H9 (cell line): Measurements from ENCODE around the gene NRDE2. TPM values are rescaled to one million over a fixed set of nuclear protein-coding genes. Genes with fewer than 3 reads are reported as not detected.

ENCODE experiments used
- DNase-seq: peaks from one replicate; pipeline ENCODE4 v3.0.0-alpha.2; 2017
- H2AFZ ChIP-seq: one replicate; pipeline ENCODE4 v1.6.1; 2013; ENCODE audit warnings: mild to moderate bottlenecking, low read length, control low read depth, moderate library complexity
- H2AK5ac ChIP-seq: 2 replicates; pipeline ENCODE4 v1.6.1; 2013; ENCODE audit warnings: low read length, control low read depth, mixed read lengths; ENCODE audit not compliant: insufficient read length
- H2BK120ac ChIP-seq: one replicate; pipeline ENCODE4 v1.6.1; 2013; ENCODE audit warnings: low read depth, mild to moderate bottlenecking, low read length, control low read depth, inconsistent platforms; ENCODE audit not compliant: poor library complexity, severe bottlenecking
- H2BK12ac ChIP-seq: 2 replicates; pipeline ENCODE4 v1.6.1; 2013; ENCODE audit warnings: low read length, control low read depth, mixed read lengths, low read depth; ENCODE audit not compliant: insufficient read length
- H2BK15ac ChIP-seq: 2 replicates; pipeline ENCODE4 v1.6.1; 2013; ENCODE audit warnings: low read depth, low read length, control low read depth
- H2BK20ac ChIP-seq: one replicate; pipeline ENCODE4 v1.6.1; 2013; ENCODE audit warnings: low read depth, mild to moderate bottlenecking, low read length, control low read depth, inconsistent platforms; ENCODE audit not compliant: poor library complexity, severe bottlenecking
- H2BK5ac ChIP-seq: 2 replicates; pipeline ENCODE4 v1.6.1; 2013; ENCODE audit warnings: low read length, control low read depth, mixed read lengths; ENCODE audit not compliant: insufficient read length
- H3K14ac ChIP-seq: 2 replicates; pipeline ENCODE4 v1.6.1; 2013; ENCODE audit warnings: low read length, control low read depth; ENCODE audit not compliant: insufficient read depth
- H3K18ac ChIP-seq: 2 replicates; pipeline ENCODE4 v1.6.1; 2013; ENCODE audit warnings: low read depth, mild to moderate bottlenecking, mixed read lengths, low read length, control low read depth; ENCODE audit not compliant: insufficient read length
- H3K23ac ChIP-seq: 2 replicates; pipeline ENCODE4 v1.6.1; 2013; ENCODE audit warnings: low read length, control low read depth, mixed read lengths, low read depth; ENCODE audit not compliant: insufficient read length
- H3K23me2 ChIP-seq: 2 replicates; pipeline ENCODE4 v1.6.1; 2013; ENCODE audit warnings: low read depth, mild to moderate bottlenecking, mixed read lengths, low read length, control low read depth; ENCODE audit not compliant: insufficient read length, poor library complexity, severe bottlenecking
- H3K27ac ChIP-seq: 2 replicates; pipeline ENCODE4 v1.5.1; 2013; ENCODE audit warnings: low read length, control low read depth, mixed read lengths, low read depth; ENCODE audit not compliant: insufficient read length
- H3K27me3 ChIP-seq: 2 replicates; pipeline ENCODE4 v1.6.1; 2013; ENCODE audit warnings: low read length, control low read depth, inconsistent platforms; ENCODE audit not compliant: insufficient read depth
- H3K4ac ChIP-seq: 2 replicates; pipeline ENCODE4 v1.6.1; 2013; ENCODE audit warnings: low read depth, mild to moderate bottlenecking, control low read depth, inconsistent platforms, low read length, moderate library complexity
- H3K4me1 ChIP-seq: 2 replicates; pipeline ENCODE4 v1.6.1; 2013; ENCODE audit warnings: low read length, control low read depth, inconsistent platforms; ENCODE audit not compliant: insufficient read depth
- H3K4me2 ChIP-seq: 2 replicates; pipeline ENCODE4 v1.6.1; 2013; ENCODE audit warnings: low read length, control low read depth, mixed read lengths; ENCODE audit not compliant: insufficient read length, insufficient read depth
- H3K56ac ChIP-seq: 2 replicates; pipeline ENCODE4 v1.6.1; 2013; ENCODE audit warnings: low read depth, mild to moderate bottlenecking, mixed read lengths, low read length, control low read depth; ENCODE audit not compliant: insufficient read length
- H3K79me1 ChIP-seq: 2 replicates; pipeline ENCODE4 v1.6.1; 2013; ENCODE audit warnings: low read depth, mild to moderate bottlenecking, moderate library complexity, low read length, control low read depth, inconsistent platforms; ENCODE audit not compliant: insufficient read depth, poor library complexity, severe bottlenecking
- H3K79me2 ChIP-seq: 2 replicates; pipeline ENCODE4 v1.6.1; 2013; ENCODE audit warnings: low read length, control low read depth, inconsistent platforms; ENCODE audit not compliant: insufficient read depth
- H3K9ac ChIP-seq: 2 replicates; pipeline ENCODE4 v1.6.1; 2013; ENCODE audit warnings: low read length, control low read depth, mixed read lengths; ENCODE audit not compliant: insufficient read length; ENCODE audit errors: extremely low read depth
- H3K9me3 ChIP-seq: one replicate; pipeline ENCODE4 v1.6.1; 2013; ENCODE audit warnings: low read depth, low read length, inconsistent platforms; ENCODE audit not compliant: control insufficient read depth
- H3T11ph ChIP-seq: one replicate; pipeline ENCODE4 v1.6.1; 2013; ENCODE audit warnings: mild to moderate bottlenecking, low read length, control low read depth, inconsistent platforms
- H4K20me1 ChIP-seq: one replicate; pipeline ENCODE4 v1.6.1; 2013; ENCODE audit not compliant: control insufficient read depth, insufficient read length, insufficient read depth
- H4K5ac ChIP-seq: 2 replicates; pipeline ENCODE4 v1.6.1; 2013; ENCODE audit warnings: low read depth, mild to moderate bottlenecking, mixed read lengths, low read length, control low read depth; ENCODE audit not compliant: insufficient read length
- H4K8ac ChIP-seq: replicated peaks from 2 replicates; pipeline ENCODE4 v1.6.1; 2013; ENCODE audit warnings: low read length, control low read depth, mixed read lengths, low read depth; ENCODE audit not compliant: insufficient read length
- H4K91ac ChIP-seq: 2 replicates; pipeline ENCODE4 v1.6.1; 2013; ENCODE audit warnings: low read depth, mild to moderate bottlenecking, moderate library complexity, mixed read lengths, low read length, control low read depth; ENCODE audit not compliant: insufficient read length
- H3K27ac Mint-ChIP-seq, 3 experiments: 2 replicates in 2 of 3; 3 replicates in 1 of 3; pipeline ENCODE4 v1.8.0; 2020 to 2021; ENCODE audit warnings: mixed read lengths in 3 of 3, mild to moderate bottlenecking in 1 of 3, moderate library complexity in 1 of 3
- H3K27me3 Mint-ChIP-seq: 2 replicates; pipeline ENCODE4 v1.8.0; 2021; ENCODE audit warnings: low read depth, mild to moderate bottlenecking, moderate library complexity, mixed read lengths
- H3K36me3 Mint-ChIP-seq, 3 experiments: 2 replicates in 2 of 3; 3 replicates in 1 of 3; pipeline ENCODE4 v1.8.0; 2020 to 2021; ENCODE audit warnings: low read depth in 3 of 3, mixed read lengths in 3 of 3; ENCODE audit not compliant: insufficient read depth in 1 of 3
- H3K4me1 Mint-ChIP-seq, 2 experiments: 2 replicates each; pipeline ENCODE4 v1.8.0; 2020; ENCODE audit warnings: mixed read lengths in 2 of 2
- H3K4me3 Mint-ChIP-seq, 2 experiments: 2 replicates in 1 of 2; 3 replicates in 1 of 2; pipeline ENCODE4 v1.8.0; 2020 to 2021; ENCODE audit warnings: mild to moderate bottlenecking in 2 of 2, mixed read lengths in 2 of 2, moderate library complexity in 1 of 2
- H3K9me3 Mint-ChIP-seq, 2 experiments: 2 replicates in 1 of 2; 3 replicates in 1 of 2; pipeline ENCODE4 v1.8.0; 2020; ENCODE audit warnings: mild to moderate bottlenecking in 2 of 2, mixed read lengths in 2 of 2, moderate library complexity in 1 of 2
- WGBS: extraction: QIAGEN DNeasy Blood & Tissue Kit; methylation state at CpG from one replicate; pipeline ENCODE4 v1.1.7; 2013; ENCODE audit warnings: missing lambda C conversion rate, low lambda C conversion rate, mixed read lengths; ENCODE audit not compliant: insufficient read length; ENCODE audit errors: extremely low coverage; 5-methylcytosine and 5-hydroxymethylcytosine counted together
- total RNA-seq: library from RNA; stranded (reverse); gene quantifications from 2 replicates; pipeline ENCODE4 v1.2.1, GENCODE V29; 2021
- TF ChIP-seq, protein P1 (sequence below): fragments of 200-600 bp; sonication (generic); conservative IDR thresholded peaks from 3 replicates; pipeline ENCODE4 v1.8.0; 2021; ENCODE audit warnings: antibody characterized with exemption, mild to moderate bottlenecking

The NRDE2 gene
- total RNA-seq, 1 experiment from 2014 or later, result 21.2 TPM

DNA sequence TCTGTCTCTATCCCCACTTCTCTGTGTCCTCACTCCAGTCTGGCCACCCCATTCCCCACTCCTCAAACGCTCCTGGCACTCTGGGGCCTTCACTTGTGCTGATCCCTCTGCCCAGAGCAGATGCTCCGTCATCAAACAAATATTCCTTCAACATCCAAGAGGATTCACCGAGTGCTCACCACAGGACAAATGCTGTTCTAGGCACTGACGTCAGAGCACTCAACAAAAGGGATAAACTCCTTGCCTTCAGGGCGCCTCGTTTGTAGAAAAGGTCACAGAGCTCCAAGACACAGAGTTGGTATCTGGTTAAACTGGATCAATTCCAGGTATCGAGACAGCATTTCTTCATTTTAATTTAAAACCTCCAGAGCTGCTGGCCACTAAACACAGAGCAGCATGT lies 40.0 kb downstream of the NRDE2 start:
- no peak overlapping the region for H3K9ac ChIP-seq
- H3T11ph ChIP-seq, result no peak overlapping the region
- H3K27me3 Mint-ChIP-seq, result no peaks in the 10 kb centered on the region
- no peak overlapping the region for H2BK5ac ChIP-seq
- no peak overlapping the region for H4K8ac ChIP-seq
- no peak overlapping the region for H3K4ac ChIP-seq
- H4K91ac ChIP-seq, result no peak overlapping the region
- H3K4me1 ChIP-seq, result no peaks in the 10 kb centered on the region
- no peak overlapping the region for H3K18ac ChIP-seq
- no peak overlapping the region for H3K4me2 ChIP-seq
- no CpG with 5 or more reads among the region's 7 CpGs for WGBS
- H2AK5ac ChIP-seq, result no peak overlapping the region
- no peak overlapping the region for H2AFZ ChIP-seq
- TF ChIP-seq, protein P1, sequence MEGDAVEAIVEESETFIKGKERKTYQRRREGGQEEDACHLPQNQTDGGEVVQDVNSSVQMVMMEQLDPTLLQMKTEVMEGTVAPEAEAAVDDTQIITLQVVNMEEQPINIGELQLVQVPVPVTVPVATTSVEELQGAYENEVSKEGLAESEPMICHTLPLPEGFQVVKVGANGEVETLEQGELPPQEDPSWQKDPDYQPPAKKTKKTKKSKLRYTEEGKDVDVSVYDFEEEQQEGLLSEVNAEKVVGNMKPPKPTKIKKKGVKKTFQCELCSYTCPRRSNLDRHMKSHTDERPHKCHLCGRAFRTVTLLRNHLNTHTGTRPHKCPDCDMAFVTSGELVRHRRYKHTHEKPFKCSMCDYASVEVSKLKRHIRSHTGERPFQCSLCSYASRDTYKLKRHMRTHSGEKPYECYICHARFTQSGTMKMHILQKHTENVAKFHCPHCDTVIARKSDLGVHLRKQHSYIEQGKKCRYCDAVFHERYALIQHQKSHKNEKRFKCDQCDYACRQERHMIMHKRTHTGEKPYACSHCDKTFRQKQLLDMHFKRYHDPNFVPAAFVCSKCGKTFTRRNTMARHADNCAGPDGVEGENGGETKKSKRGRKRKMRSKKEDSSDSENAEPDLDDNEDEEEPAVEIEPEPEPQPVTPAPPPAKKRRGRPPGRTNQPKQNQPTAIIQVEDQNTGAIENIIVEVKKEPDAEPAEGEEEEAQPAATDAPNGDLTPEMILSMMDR, result no peak
- no peak overlapping the region for H2BK15ac ChIP-seq
- H3K23ac ChIP-seq, result no peak overlapping the region
- no peak overlapping the region for H2BK12ac ChIP-seq
- no peaks in the 10 kb centered on the region for H4K20me1 ChIP-seq
- no peaks in the 10 kb centered on the region for H3K27me3 ChIP-seq
- no peaks in the 10 kb centered on the region for H3K9me3 Mint-ChIP-seq
- H3K9me3 ChIP-seq, result no peaks in the 10 kb centered on the region
- no peaks in the 10 kb centered on the region for H3K79me2 ChIP-seq
- H3K56ac ChIP-seq, result no peak overlapping the region
- H3K27ac Mint-ChIP-seq, result peak overlapping the region in 2 of 3 experiments; percentile 50 to 81; a peak in 4 of 7 replicates
- no peak overlapping the region for H3K4me3 Mint-ChIP-seq
- H2BK120ac ChIP-seq, result no peak overlapping the region
- H3K14ac ChIP-seq, result no peak overlapping the region
- no peak for DNase-seq
- no peak overlapping the region for H4K5ac ChIP-seq
- no peak overlapping the region for H3K27ac ChIP-seq
- no peaks in the 10 kb centered on the region for H3K23me2 ChIP-seq
- H3K36me3 Mint-ChIP-seq, result peaks cover 8 to 62% (median 35%) of the 10 kb centered on the region in 3 experiments; a peak in 6 of 7 replicates
- H3K79me1 ChIP-seq, result no peaks in the 10 kb centered on the region
- H2BK20ac ChIP-seq, result no peak overlapping the region
- peaks cover 18 to 26% of the 10 kb centered on the region in 2 experiments for H3K4me1 Mint-ChIP-seq
